NT2/D1 (cell line): Measurements from ENCODE around the gene ASCL2.

Experiments used
- SUZ12 ChIP-seq: IDR thresholded peaks from 2 replicates; pipeline ENCODE4 v1.6.1; 2011; ENCODE audit not compliant: insufficient read length, insufficient read depth; ENCODE audit errors: extremely low read depth
- YY1 ChIP-seq: IDR thresholded peaks from 2 replicates; pipeline ENCODE4 v1.6.1; 2011; ENCODE audit not compliant: insufficient read length, insufficient read depth
- ZNF274 ChIP-seq: IDR thresholded peaks from 2 replicates; pipeline ENCODE4 v1.6.1; 2011; ENCODE audit warnings: mild to moderate bottlenecking, low read depth, low read length

DNA sequence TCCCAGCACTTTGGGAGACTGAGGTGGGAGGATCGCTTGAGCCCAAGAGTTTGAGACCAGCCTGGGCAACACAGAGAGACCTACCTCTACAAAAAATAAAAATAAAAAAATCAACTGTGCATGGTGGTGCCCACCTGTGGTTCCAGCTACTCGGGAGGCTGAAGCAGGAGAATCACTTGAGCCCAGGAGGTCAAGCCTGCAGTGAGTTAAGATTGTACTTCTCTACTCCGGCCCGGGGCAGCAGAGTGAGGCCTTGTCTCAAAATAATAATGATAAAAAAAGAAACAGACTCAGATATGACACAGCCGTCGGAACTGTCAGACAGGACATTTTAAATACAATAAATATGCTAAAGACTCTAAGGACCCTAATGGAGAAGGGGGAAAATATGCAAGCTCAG, 18.4 kb downstream of the ASCL2 start:
- TF ChIP-seq ZNF274 (no peak), SUZ12 (no peak), YY1 (no peak)
